WTC11 (cell line): ENCODE results near the gene BICC1. TPM values are rescaled to one million over a fixed set of nuclear protein-coding genes. Genes with fewer than 3 reads are reported as not detected.
"Not testable (repeated sequence)": the region's sequence is repeated elsewhere in the genome, so short reads cannot be mapped to it uniquely, and the experiment has no call there.

Source experiments
- ATAC-seq: fragments of 200-7000 bp; cut with Tn5 transposase; 2 replicates; pipeline ENCODE4 v1.10.0; 2021; ENCODE audit warnings: mild to moderate bottlenecking, moderate library complexity
- CTCF ChIA-PET: fragments of 300-600 bp; sonication (Branson Sonifier 250); formaldehyde crosslinking; loops from one replicate; lab custom pipeline; 2021; ENCODE audit warnings: antibody characterized with exemption; lab: Charles Lee
- POLR2A ChIA-PET: fragments of 350-600 bp; sonication (Branson Sonifier 250); formaldehyde crosslinking; loops from one replicate; lab custom pipeline; 2021; ENCODE audit warnings: antibody characterized with exemption; lab: Charles Lee
- DNase-seq: peaks from one replicate; pipeline ENCODE4 v3.0.0; 2021; ENCODE audit warnings: low spot score
- H3K27ac Mint-ChIP-seq: 2 replicates; pipeline ENCODE4 v1.8.0; 2021; ENCODE audit warnings: mixed read lengths
- H3K27me3 Mint-ChIP-seq: 2 replicates; pipeline ENCODE4 v1.8.0; 2021; ENCODE audit warnings: low read depth, mild to moderate bottlenecking, moderate library complexity, mixed read lengths
- H3K36me3 Mint-ChIP-seq: 2 replicates; pipeline ENCODE4 v1.8.0; 2021; ENCODE audit warnings: mixed read lengths
- H3K4me1 Mint-ChIP-seq: 2 replicates; pipeline ENCODE4 v1.8.0; 2022; ENCODE audit warnings: mixed read lengths
- H3K4me3 Mint-ChIP-seq: 2 replicates; pipeline ENCODE4 v1.8.0; 2021; ENCODE audit warnings: mild to moderate bottlenecking, moderate library complexity, mixed read lengths
- H3K9me3 Mint-ChIP-seq: 2 replicates; pipeline ENCODE4 v1.8.0; 2021; ENCODE audit warnings: mixed read lengths
- ETV6 ChIP-seq: sonication (generic); formaldehyde crosslinking; IDR thresholded peaks from 2 replicates; pipeline ENCODE4 v1.8.1; 2022; ENCODE audit warnings: mild to moderate bottlenecking, missing genetic modification reagents
- FOXJ3 ChIP-seq: sonication (generic); formaldehyde crosslinking; IDR thresholded peaks from 2 replicates; pipeline ENCODE4 v1.9.0; 2021; ENCODE audit warnings: missing genetic modification reagents, mild to moderate bottlenecking, borderline replicate concordance
- RORB ChIP-seq: fragments of 250-450 bp; sonication (Bioruptor Pico); IDR thresholded peaks from 2 replicates; pipeline ENCODE4 v1.9.0; 2021; ENCODE audit warnings: mild to moderate bottlenecking
- SMAD3 ChIP-seq: sonication (generic); formaldehyde crosslinking; IDR thresholded peaks from 2 replicates; pipeline ENCODE4 v1.8.0; 2022; ENCODE audit warnings: missing genetic modification reagents, mild to moderate bottlenecking, borderline replicate concordance
- ZNF138 ChIP-seq: sonication (generic); formaldehyde crosslinking; conservative IDR thresholded peaks from 2 replicates; pipeline ENCODE4 v1.8.1; 2022; ENCODE audit warnings: mild to moderate bottlenecking, moderate library complexity, missing genetic modification reagents
- ZNF532 ChIP-seq: fragments of 250-450 bp; sonication (Bioruptor Pico); IDR thresholded peaks from 2 replicates; pipeline ENCODE4 v1.9.0; 2021; ENCODE audit warnings: mild to moderate bottlenecking, borderline replicate concordance
- total RNA-seq: library from RNA; stranded (reverse); gene quantifications from 3 replicates; pipeline ENCODE4 v1.2.3, GENCODE V29; 2021
- TF ChIP-seq, protein P1 (sequence below): sonication (generic); formaldehyde crosslinking; IDR thresholded peaks from 2 replicates; pipeline ENCODE4 v1.8.0; 2022; ENCODE audit warnings: mild to moderate bottlenecking, missing genetic modification reagents
- TF ChIP-seq, protein P2 (sequence below): fragments of 250-450 bp; sonication (Bioruptor Pico); IDR thresholded peaks from 2 replicates; pipeline ENCODE4 v2.1.2; 2022; ENCODE audit warnings: mild to moderate bottlenecking, moderate library complexity
- TF ChIP-seq, protein P3 (sequence below): sonication (generic); formaldehyde crosslinking; IDR thresholded peaks from 2 replicates; pipeline ENCODE4 v1.8.1; 2022; ENCODE audit warnings: low read depth, mild to moderate bottlenecking, moderate library complexity, missing genetic modification reagents, borderline replicate concordance

Gene BICC1
- total RNA-seq, 1 experiment from 2014 or later: 0.61 TPM

DNA sequence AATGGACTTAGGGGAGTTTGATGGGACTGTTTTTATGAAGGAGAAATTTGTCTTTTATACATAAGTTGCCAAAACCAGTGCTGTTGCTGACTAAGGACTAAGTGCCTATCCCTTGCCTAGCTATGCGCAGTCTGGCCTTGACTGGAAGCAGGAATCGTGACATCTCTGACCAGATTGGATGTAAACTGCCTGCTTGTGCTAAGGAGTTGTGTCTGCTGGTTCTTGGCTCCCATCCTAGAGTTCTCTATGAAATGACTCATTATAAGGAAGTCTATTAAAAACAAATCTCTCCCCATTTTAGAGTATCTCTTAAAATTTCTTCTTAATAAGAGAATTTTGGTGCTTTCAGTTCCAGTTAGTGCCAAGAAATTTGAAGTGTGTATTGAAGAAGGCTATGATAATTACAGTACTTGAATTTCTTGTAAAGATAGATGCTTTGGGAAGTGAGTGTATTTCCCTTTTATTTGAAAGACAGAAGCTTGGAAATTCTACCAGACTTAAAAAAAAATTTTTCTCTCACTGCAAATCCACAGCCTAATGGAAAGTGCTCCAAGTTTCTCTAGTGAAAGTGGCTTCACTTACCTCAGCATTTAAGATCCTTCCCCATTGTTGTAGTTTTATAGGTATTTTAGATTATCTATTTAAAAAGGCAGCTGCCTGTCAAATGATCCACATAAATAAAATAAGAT lies 77.6 kb downstream of the BICC1 start:
- DNase-seq: no peak

DNA sequence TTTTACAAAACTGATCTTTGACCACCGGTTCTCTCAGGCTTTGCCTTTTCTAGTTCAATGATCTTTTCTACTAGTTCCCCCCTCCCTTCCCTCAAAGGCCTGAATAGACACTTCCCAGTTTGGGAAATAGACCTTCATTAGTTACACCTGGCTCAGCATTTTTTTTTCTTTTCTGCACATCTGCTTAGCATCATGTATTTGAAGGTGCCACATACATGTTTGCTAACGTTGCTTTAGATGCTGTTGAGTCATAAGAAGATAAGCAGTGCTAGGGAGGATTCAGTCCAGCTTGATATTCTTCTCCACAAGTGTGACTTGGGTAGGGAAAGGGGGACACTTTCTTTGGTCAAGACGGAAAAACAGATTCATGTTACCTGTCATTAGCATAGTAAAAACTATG lies 78.3 kb downstream of the BICC1 start:
- Mint-ChIP-seq H3K27me3 (no peaks in the 10 kb centered on the region), H3K36me3 (0 out of 2 replicates have a peak, but pooled peaks cover 2% of the 10 kb centered on the region), H3K4me3 (no peak overlapping the region), H3K9me3 (peaks cover 13% of the 10 kb centered on the region), H3K27ac (no peak overlapping the region), H3K4me1 (peaks cover 6% of the 10 kb centered on the region)
- no peak for DNase-seq
- TF ChIP-seq, protein P1, sequence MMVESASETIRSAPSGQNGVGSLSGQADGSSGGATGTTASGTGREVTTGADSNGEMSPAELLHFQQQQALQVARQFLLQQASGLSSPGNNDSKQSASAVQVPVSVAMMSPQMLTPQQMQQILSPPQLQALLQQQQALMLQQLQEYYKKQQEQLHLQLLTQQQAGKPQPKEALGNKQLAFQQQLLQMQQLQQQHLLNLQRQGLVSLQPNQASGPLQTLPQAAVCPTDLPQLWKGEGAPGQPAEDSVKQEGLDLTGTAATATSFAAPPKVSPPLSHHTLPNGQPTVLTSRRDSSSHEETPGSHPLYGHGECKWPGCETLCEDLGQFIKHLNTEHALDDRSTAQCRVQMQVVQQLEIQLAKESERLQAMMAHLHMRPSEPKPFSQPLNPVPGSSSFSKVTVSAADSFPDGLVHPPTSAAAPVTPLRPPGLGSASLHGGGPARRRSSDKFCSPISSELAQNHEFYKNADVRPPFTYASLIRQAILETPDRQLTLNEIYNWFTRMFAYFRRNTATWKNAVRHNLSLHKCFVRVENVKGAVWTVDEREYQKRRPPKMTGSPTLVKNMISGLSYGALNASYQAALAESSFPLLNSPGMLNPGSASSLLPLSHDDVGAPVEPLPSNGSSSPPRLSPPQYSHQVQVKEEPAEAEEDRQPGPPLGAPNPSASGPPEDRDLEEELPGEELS (CRISPR knock-in tag): no peak
- TF ChIP-seq SMAD3 (no peak), RORB (CRISPR knock-in tag) (no peak), ZNF532 (CRISPR knock-in tag) (no peak)
- POLR2A ChIA-PET: no interaction called here
- ATAC-seq: no peak
- CTCF ChIA-PET: interaction anchor here (0.6 to 2.1 kb wide), 2 partner anchors 54 to 60 kb away, joined by 3 to 6 read pairs; no protein-coding TSS in a partner anchor

More for the DNA sequence above, 77.6 kb downstream of the BICC1 start:
- TF ChIP-seq FOXJ3 (CRISPR knock-in tag): no peak
- TF ChIP-seq, protein P2, sequence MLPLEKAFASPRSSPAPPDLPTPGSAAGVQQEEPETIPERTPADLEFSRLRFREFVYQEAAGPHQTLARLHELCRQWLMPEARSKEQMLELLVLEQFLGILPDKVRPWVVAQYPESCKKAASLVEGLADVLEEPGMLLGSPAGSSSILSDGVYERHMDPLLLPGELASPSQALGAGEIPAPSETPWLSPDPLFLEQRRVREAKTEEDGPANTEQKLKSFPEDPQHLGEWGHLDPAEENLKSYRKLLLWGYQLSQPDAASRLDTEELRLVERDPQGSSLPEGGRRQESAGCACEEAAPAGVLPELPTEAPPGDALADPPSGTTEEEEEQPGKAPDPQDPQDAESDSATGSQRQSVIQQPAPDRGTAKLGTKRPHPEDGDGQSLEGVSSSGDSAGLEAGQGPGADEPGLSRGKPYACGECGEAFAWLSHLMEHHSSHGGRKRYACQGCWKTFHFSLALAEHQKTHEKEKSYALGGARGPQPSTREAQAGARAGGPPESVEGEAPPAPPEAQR (CRISPR knock-in tag): no peak
- TF ChIP-seq, protein P3, sequence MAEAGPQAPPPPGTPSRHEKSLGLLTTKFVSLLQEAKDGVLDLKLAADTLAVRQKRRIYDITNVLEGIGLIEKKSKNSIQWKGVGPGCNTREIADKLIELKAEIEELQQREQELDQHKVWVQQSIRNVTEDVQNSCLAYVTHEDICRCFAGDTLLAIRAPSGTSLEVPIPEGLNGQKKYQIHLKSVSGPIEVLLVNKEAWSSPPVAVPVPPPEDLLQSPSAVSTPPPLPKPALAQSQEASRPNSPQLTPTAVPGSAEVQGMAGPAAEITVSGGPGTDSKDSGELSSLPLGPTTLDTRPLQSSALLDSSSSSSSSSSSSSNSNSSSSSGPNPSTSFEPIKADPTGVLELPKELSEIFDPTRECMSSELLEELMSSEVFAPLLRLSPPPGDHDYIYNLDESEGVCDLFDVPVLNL (CRISPR knock-in tag): no peak
- Mint-ChIP-seq H3K4me3 (no peak overlapping the region), H3K9me3 (peaks cover 6% of the 10 kb centered on the region), H3K36me3 (no peaks in the 10 kb centered on the region), H3K27me3 (no peaks in the 10 kb centered on the region), H3K27ac (no peak overlapping the region), H3K4me1 (peaks cover 7% of the 10 kb centered on the region)
- ChIA-PET POLR2A (no interaction called here), CTCF (interaction anchor here (0.6 to 2.1 kb wide), 2 partner anchors 55 to 59 kb away, joined by 3 to 6 read pairs; no protein-coding TSS in a partner anchor)
- no peak for ATAC-seq

DNA sequence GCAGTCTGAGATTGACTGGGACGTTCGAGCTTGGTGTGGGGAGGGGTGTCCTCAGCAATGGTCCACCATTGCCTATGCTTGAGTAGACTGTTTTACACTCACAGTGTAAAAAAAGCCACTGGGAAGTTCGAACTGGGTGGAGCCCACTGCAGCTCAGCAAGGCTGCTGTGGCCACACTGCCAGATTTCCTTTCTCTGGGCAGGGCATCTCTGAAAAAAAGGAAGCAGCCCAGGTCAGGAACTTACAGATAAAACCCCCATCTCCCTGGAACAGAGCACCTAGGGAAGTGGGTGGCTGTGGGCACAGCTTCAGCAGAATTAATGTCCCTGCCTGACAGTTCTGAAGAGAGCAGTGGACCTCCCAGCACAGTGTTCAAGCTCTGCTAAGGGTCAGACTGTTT lies 80.3 kb downstream of the BICC1 start:
- ChIA-PET POLR2A (no interaction called here), CTCF (interaction anchor here (0.7 kb wide), 1 partner anchor 37 kb away, joined by 3 read pairs; no protein-coding TSS in a partner anchor)
- Mint-ChIP-seq H3K4me3 (no peak overlapping the region), H3K27me3 (no peaks in the 10 kb centered on the region), H3K27ac (no peak overlapping the region), H3K4me1 (no peaks in the 10 kb centered on the region), H3K9me3 (peaks cover 34% of the 10 kb centered on the region), H3K36me3 (peaks cover 23% of the 10 kb centered on the region)
- no peak for TF ChIP-seq ETV6 (CRISPR knock-in tag)
- no peak for TF ChIP-seq ZNF138 (CRISPR knock-in tag)
- ATAC-seq (no peak), DNase-seq (no peak)

GRCh38 chr10:58597211-58597610 lies 84.5 kb downstream of the BICC1 start:
- H3K4me1 Mint-ChIP-seq, H3K27me3 Mint-ChIP-seq, POLR2A ChIA-PET, CTCF ChIA-PET, DNase-seq, ATAC-seq, H3K27ac Mint-ChIP-seq, H3K4me3 Mint-ChIP-seq: not testable (repeated sequence)
- H3K36me3 Mint-ChIP-seq: peaks cover 32% of the 10 kb centered on the region
- H3K9me3 Mint-ChIP-seq: peaks cover 46% of the 10 kb centered on the region
